Transverse colon (tissue), 4 donors: ENCODE measurements around the gene ALDH9A1. TPM values are rescaled to one million over a fixed set of nuclear protein-coding genes. Genes with fewer than 3 reads are reported as not detected.

Source experiments
- DNase-seq: peaks from one replicate; pipeline ENCODE4 v3.0.0-alpha.2; 2019
- H3K27ac ChIP-seq, 4 donors: fragments of 200-600 bp; sonication (generic); 2 replicates each; pipeline ENCODE4 v1.5.1; 2016 to 2018; ENCODE audit warnings: inconsistent platforms in 4 of 4
- H3K27me3 ChIP-seq: fragments of 200-600 bp; sonication (generic); 2 replicates; pipeline ENCODE4 v1.5.1; 2017; ENCODE audit warnings: inconsistent platforms
- H3K36me3 ChIP-seq, 4 donors: fragments of 200-600 bp; sonication (generic); 2 replicates each; pipeline ENCODE4 v1.5.1; 2017 to 2019; ENCODE audit warnings: inconsistent platforms in 4 of 4
- H3K4me1 ChIP-seq, 4 donors: fragments of 200-600 bp; sonication (generic); 2 replicates each; pipeline ENCODE4 v1.5.1; 2017 to 2020; ENCODE audit warnings: inconsistent platforms in 4 of 4
- H3K4me3 ChIP-seq, 4 donors: fragments of 200-600 bp; sonication (generic); 1 replicate in 1 of 4; 2 replicates in 3 of 4; pipeline versions ENCODE4 v1.5.1 to v1.6.1; 2017 to 2019; ENCODE audit warnings: inconsistent platforms in 4 of 4
- H3K9me3 ChIP-seq, 2 donors: fragments of 200-600 bp; sonication (generic); 2 replicates each; pipeline ENCODE4 v1.5.1; 2017 to 2019; ENCODE audit warnings: inconsistent platforms in 2 of 2
- EP300 ChIP-seq: sonication (generic); formaldehyde crosslinking; IDR thresholded peaks from one replicate; pipeline ENCODE4 v1.6.1; 2017; ENCODE audit warnings: antibody characterized with exemption, low read depth
- POLR2A ChIP-seq: fragments of 450-650 bp; IDR thresholded peaks from one replicate; pipeline ENCODE4 v1.6.1; 2016; ENCODE audit warnings: antibody characterized with exemption, mild to moderate bottlenecking, moderate library complexity
- POLR2AphosphoS5 ChIP-seq, 3 donors: sonication (generic); formaldehyde crosslinking; IDR thresholded peaks; one replicate each; pipeline ENCODE4 v1.6.1; 2016; ENCODE audit warnings: antibody characterized with exemption in 3 of 3
- WGBS, 2 donors: methylation state at CpG; one replicate each; pipeline ENCODE4 v1.1.5; 2018; ENCODE audit warnings: low coverage in 1 of 2; 5-methylcytosine and 5-hydroxymethylcytosine counted together
- in situ Hi-C, 4 donors: fragments of 200-750 bp; cut with MboI; loops; one replicate each; pipeline versions ENCODE4 v1.15.0 to v1.15.1; 2017; ENCODE audit warnings: low sequenced_read_pairs in 3 of 4, low pct_ligation_motif_present in 1 of 4, low pct_unique_long_range_greater_than_20kb in 1 of 4
- intact Hi-C: fragments of 100-400 bp; cut with DNase I; formaldehyde crosslinking; loops from one replicate; pipeline ENCODE4 v1.15.1; 2023; ENCODE audit warnings: low total_unique reads
- total RNA-seq, 4 donors: library from RNA; depleted of rRNA; stranded (reverse); fragments of >200 nt; gene quantifications; one replicate each; pipeline ENCODE4 v1.1.0, GENCODE V29; 2016
- TF ChIP-seq, protein P1 (sequence below), 5 experiments: fragments of 200-600 bp in 3 of 5; fragments of 450-650 bp in 2 of 5; sonication (generic) in 3 of 5; IDR thresholded peaks; 1 replicate in 2 of 5; 2 replicates in 3 of 5; pipeline ENCODE4 v1.5.1; 2016 to 2017; ENCODE audit warnings: antibody characterized with exemption in 5 of 5, inconsistent platforms in 3 of 5, mild to moderate bottlenecking in 2 of 5, moderate library complexity in 1 of 5

Gene ALDH9A1
- total RNA-seq, 4 donors from 2014 or later: 15.3 to 103 (median 59.5) TPM

- in situ Hi-C loops: no loop called here
- peak overlapping the region; percentile 62 to 79 (median 69) for H3K4me3 ChIP-seq
- H3K27me3 ChIP-seq: no peaks in the 10 kb centered on the region
- peak overlapping the region; percentile 90 to 95 (median 94) for H3K27ac ChIP-seq
- WGBS, 2 donors: 17 to 22% methylated on average over 5 of the region's 5 CpGs
- TF ChIP-seq EP300: no peak
- peak in 1 of 3 donors; percentile 2 for TF ChIP-seq POLR2AphosphoS5 (IDR thresholded peaks at IDR 0.05)
- TF ChIP-seq, protein P1, sequence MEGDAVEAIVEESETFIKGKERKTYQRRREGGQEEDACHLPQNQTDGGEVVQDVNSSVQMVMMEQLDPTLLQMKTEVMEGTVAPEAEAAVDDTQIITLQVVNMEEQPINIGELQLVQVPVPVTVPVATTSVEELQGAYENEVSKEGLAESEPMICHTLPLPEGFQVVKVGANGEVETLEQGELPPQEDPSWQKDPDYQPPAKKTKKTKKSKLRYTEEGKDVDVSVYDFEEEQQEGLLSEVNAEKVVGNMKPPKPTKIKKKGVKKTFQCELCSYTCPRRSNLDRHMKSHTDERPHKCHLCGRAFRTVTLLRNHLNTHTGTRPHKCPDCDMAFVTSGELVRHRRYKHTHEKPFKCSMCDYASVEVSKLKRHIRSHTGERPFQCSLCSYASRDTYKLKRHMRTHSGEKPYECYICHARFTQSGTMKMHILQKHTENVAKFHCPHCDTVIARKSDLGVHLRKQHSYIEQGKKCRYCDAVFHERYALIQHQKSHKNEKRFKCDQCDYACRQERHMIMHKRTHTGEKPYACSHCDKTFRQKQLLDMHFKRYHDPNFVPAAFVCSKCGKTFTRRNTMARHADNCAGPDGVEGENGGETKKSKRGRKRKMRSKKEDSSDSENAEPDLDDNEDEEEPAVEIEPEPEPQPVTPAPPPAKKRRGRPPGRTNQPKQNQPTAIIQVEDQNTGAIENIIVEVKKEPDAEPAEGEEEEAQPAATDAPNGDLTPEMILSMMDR (IDR thresholded peaks at IDR 0.05): no peak
- no peak for TF ChIP-seq POLR2A
- no peaks in the 10 kb centered on the region for H3K9me3 ChIP-seq
- no peaks in the 10 kb centered on the region for H3K36me3 ChIP-seq
- peaks cover 23 to 68% (median 43%) of the 10 kb centered on the region in 4 donors for H3K4me1 ChIP-seq
- DNase-seq: peak; percentile 69
- intact Hi-C loops: no loop called here
These were observed 66.3 kb downstream of the ALDH9A1 start for GRCh38 chr1:165632152-165632469.

DNA sequence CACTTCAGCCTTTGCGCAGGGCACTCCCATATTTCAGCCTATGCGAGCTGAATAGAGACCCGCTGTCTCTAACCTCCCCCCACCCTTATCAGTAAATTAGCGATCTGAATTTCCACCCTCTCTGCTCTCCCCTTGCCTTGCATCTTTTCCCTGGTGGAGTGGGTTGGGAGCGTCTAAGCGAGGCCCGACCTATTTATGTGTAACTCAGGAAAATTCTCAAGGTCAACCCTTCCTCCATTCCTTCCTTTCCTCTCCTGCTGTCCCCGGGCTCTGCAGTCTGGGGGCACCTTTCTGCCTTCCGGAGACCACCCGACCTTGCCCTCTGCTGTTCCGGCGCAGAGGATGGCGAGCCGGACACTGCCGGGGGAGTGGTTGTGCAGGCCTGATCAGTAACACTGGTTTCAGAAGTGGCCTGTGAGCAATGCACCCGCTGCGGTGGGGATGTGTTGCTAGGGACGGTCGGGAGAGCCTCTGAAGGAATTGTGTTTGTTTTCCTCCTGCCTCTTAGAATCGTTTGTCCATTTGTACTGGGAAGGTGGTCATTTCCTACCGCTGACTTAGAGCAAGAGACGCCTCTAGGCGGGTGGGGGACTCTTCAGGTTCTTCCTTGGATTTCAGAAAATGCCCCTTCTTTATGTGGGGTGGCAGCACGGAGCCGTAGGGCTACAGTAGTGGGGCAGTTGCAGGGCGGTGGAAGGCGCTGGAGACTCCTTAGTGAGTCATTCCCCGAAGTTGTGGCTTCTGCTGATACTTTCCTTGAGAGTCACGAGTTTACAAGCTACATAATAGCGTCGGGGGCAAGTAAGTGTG lies 66.8 kb downstream of the ALDH9A1 start:
- Histone ChIP-seq H3K9me3 (no peaks in the 10 kb centered on the region), H3K27ac (peak overlapping the region; percentile 90 to 95 (median 94)), H3K36me3 (no peaks in the 10 kb centered on the region), H3K27me3 (no peaks in the 10 kb centered on the region), H3K4me3 (peak overlapping the region; percentile 62 to 79 (median 69)), H3K4me1 (peaks cover 20 to 63% (median 37%) of the 10 kb centered on the region in 4 donors)
- peak; percentile 69 for DNase-seq
- intact Hi-C loops (no loop called here), in situ Hi-C loops (no loop called here)
- TF ChIP-seq EP300: no peak
- TF ChIP-seq POLR2AphosphoS5 (IDR thresholded peaks at IDR 0.05): peak; percentile 28 to 70 (median 59)
- peak; percentile 67 for TF ChIP-seq POLR2A
- TF ChIP-seq, protein P1 (IDR thresholded peaks at IDR 0.05): peak in 4 of 5 experiments; percentile 8 to 51 (median 26)
- WGBS, 2 donors: 1 to 3% methylated on average over 6 to 31 of the region's 31 CpGs

GRCh38 chr1:165630629-165631341 lies 67.6 kb downstream of the ALDH9A1 start, which contains the start of gene MGST3:
Gene MGST3, plus strand, starts transcription at chr1:165631234. Its CDS starts 18,614 bp downstream, at chr1:165649848.
- in situ Hi-C loops: no loop called here
- intact Hi-C loops: no loop called here

More at GRCh38 chr1:165630629-165631341, 67.6 kb downstream of the ALDH9A1 start, which contains the start of gene MGST3:
- WGBS, 2 donors: 1% methylated on average over 38 of the region's 56 CpGs; no CpG with 5 or more reads in 1 of the 2 donors
- Histone ChIP-seq H3K36me3 (no peaks in the 10 kb centered on the region), H3K4me1 (peaks cover 15 to 55% (median 36%) of the 10 kb centered on the region in 4 donors), H3K9me3 (no peaks in the 10 kb centered on the region), H3K27ac (peak within 1 kb of the TSS; percentile 90 to 95 (median 94)), H3K4me3 (peak within 1 kb of the TSS; percentile 62 to 79 (median 69)), H3K27me3 (no peaks in the 10 kb centered on the region)
- peak; percentile 95 for DNase-seq
- TF ChIP-seq, protein P1 (IDR thresholded peaks at IDR 0.05): no peak
- TF ChIP-seq POLR2AphosphoS5 (IDR thresholded peaks at IDR 0.05) (peak; percentile 96 to 98 (median 98)), POLR2A (peak; percentile 98)
